ENCODE measurements around the gene JARID2.

DNA sequence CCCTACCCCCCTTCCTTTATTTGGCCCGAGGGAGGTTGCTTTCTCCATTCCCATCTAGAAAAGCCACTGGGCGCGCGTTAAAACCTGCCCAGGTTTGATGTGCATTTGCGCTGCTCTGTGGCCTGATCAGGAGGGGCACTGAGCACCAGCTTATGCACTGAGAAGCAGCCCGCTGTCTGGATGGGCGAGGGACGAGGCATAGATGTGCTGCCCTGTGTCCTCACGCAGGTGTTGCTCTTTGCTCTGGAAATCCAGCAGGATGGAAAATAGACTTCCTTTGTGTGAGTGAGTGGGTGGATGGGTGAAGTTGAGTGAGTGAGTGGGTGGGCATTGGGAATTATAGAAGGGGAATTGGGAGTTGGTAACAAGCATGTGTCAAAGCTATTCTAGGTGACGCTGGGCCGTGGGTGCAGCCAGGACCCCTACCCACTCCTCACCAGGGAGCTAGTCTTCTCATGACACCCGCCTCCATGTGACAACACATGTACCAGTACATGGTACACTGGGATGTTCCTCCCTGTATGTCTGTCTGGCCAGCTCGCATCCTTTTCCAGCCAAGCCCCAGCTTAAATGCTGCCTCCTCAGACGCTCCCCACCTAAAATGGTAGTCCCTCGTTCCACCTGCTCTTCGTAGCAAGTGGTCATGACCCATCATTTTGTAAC lies 254.3 kb downstream of the JARID2 start:
- TF ChIP-seq, protein P1, sequence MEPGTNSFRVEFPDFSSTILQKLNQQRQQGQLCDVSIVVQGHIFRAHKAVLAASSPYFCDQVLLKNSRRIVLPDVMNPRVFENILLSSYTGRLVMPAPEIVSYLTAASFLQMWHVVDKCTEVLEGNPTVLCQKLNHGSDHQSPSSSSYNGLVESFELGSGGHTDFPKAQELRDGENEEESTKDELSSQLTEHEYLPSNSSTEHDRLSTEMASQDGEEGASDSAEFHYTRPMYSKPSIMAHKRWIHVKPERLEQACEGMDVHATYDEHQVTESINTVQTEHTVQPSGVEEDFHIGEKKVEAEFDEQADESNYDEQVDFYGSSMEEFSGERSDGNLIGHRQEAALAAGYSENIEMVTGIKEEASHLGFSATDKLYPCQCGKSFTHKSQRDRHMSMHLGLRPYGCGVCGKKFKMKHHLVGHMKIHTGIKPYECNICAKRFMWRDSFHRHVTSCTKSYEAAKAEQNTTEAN (CRISPR knock-in tag; conservative IDR thresholded peaks at IDR 0.05) = no peak
- no peak for TF ChIP-seq ZNF232 (CRISPR knock-in tag; IDR thresholded peaks at IDR 0.05; ENCODE audit: borderline replicate concordance)
- no peak for TF ChIP-seq ZNF543 (CRISPR knock-in tag; IDR thresholded peaks at IDR 0.05)
- TF ChIP-seq, protein P2, sequence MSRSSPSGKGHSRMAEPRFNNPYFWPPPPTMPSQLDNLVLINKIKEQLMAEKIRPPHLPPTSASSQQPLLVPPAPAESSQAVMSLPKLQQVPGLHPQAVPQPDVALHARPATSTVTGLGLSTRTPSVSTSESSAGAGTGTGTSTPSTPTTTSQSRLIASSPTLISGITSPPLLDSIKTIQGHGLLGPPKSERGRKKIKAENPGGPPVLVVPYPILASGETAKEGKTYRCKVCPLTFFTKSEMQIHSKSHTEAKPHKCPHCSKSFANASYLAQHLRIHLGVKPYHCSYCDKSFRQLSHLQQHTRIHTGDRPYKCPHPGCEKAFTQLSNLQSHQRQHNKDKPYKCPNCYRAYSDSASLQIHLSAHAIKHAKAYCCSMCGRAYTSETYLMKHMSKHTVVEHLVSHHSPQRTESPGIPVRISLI (CRISPR knock-in tag; IDR thresholded peaks at IDR 0.05; ENCODE audit: borderline replicate concordance) = no peak
- TF ChIP-seq, protein P3, sequence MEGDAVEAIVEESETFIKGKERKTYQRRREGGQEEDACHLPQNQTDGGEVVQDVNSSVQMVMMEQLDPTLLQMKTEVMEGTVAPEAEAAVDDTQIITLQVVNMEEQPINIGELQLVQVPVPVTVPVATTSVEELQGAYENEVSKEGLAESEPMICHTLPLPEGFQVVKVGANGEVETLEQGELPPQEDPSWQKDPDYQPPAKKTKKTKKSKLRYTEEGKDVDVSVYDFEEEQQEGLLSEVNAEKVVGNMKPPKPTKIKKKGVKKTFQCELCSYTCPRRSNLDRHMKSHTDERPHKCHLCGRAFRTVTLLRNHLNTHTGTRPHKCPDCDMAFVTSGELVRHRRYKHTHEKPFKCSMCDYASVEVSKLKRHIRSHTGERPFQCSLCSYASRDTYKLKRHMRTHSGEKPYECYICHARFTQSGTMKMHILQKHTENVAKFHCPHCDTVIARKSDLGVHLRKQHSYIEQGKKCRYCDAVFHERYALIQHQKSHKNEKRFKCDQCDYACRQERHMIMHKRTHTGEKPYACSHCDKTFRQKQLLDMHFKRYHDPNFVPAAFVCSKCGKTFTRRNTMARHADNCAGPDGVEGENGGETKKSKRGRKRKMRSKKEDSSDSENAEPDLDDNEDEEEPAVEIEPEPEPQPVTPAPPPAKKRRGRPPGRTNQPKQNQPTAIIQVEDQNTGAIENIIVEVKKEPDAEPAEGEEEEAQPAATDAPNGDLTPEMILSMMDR (CRISPR knock-in tag; IDR thresholded peaks at IDR 0.05) = no peak
- TF ChIP-seq, protein P4, sequence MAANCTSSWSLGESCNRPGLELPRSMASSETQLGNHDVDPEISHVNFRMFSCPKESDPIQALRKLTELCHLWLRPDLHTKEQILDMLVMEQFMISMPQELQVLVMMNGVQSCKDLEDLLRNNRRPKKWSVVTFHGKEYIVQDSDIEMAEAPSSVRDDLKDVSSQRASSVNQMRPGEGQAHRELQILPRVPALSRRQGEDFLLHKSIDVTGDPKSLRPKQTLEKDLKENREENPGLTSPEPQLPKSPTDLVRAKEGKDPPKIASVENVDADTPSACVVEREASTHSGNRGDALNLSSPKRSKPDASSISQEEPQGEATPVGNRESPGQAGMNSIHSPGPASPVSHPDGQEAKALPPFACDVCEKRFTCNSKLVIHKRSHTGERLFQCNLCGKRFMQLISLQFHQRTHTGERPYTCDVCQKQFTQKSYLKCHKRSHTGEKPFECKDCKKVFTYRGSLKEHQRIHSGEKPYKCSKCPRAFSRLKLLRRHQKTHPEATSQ (CRISPR knock-in tag; IDR thresholded peaks at IDR 0.05; ENCODE audit: borderline replicate concordance) = no peak
- no peak for TF ChIP-seq POLR2A (IDR thresholded peaks at IDR 0.05; ENCODE audit: insufficient read depth in 1 of 2, low read depth in 2 of 2, low read length in 2 of 2)
- TF ChIP-seq ZNF282 (IDR thresholded peaks at IDR 0.05; ENCODE audit: partially characterized antibody) = no peak
- no peak for TF ChIP-seq MTF1 (CRISPR knock-in tag; IDR thresholded peaks at IDR 0.05)
- no peak for TF ChIP-seq AHR (CRISPR knock-in tag; IDR thresholded peaks at IDR 0.05)
- TF ChIP-seq EP300 (IDR thresholded peaks at IDR 0.05; ENCODE audit: low read depth in 2 of 2, low read length in 2 of 2) = no peak
- no peak for TF ChIP-seq EP300 (CRISPR knock-in tag; IDR thresholded peaks at IDR 0.05; ENCODE audit: borderline replicate concordance)
- TF ChIP-seq, protein P5, sequence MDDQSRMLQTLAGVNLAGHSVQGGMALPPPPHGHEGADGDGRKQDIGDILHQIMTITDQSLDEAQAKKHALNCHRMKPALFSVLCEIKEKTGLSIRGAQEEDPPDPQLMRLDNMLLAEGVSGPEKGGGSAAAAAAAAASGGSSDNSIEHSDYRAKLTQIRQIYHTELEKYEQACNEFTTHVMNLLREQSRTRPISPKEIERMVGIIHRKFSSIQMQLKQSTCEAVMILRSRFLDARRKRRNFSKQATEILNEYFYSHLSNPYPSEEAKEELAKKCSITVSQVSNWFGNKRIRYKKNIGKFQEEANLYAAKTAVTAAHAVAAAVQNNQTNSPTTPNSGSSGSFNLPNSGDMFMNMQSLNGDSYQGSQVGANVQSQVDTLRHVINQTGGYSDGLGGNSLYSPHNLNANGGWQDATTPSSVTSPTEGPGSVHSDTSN (CRISPR knock-in tag; IDR thresholded peaks at IDR 0.05; ENCODE audit: borderline replicate concordance) = no peak
- TF ChIP-seq ZNF788 (CRISPR knock-in tag; IDR thresholded peaks at IDR 0.05; ENCODE audit: borderline replicate concordance) = no peak
- no peak for TF ChIP-seq SRSF1 (optimal IDR thresholded peaks at IDR 0.05; ENCODE audit: low read depth, low read length)

Data from HepG2 (cell line).